ENCODE data around the gene AGTPBP1.

DNA sequence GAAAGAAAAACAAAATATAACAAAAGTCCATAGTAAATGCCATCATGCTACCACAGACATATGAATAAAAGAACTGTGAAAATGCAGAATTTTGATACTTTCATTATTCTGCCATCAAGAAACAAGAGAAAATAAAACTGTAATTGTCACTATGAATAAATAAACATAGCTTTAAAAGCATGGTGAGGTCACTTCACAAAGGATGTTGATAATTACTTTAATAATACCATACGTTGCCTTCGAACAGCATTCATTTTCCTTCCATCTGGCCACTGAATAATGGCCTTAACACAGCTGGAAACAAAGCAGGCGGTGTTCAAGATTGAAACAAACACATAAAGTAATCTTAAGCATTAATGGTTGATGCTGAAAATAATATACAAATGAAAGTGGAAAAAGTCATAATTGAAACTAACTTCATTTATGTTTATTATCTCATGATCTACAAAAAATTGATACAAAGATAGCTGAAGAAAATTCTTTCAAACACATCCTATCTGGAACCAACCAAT, 102.0 kb downstream of the AGTPBP1 start:
- TF ChIP-seq, protein P1, sequence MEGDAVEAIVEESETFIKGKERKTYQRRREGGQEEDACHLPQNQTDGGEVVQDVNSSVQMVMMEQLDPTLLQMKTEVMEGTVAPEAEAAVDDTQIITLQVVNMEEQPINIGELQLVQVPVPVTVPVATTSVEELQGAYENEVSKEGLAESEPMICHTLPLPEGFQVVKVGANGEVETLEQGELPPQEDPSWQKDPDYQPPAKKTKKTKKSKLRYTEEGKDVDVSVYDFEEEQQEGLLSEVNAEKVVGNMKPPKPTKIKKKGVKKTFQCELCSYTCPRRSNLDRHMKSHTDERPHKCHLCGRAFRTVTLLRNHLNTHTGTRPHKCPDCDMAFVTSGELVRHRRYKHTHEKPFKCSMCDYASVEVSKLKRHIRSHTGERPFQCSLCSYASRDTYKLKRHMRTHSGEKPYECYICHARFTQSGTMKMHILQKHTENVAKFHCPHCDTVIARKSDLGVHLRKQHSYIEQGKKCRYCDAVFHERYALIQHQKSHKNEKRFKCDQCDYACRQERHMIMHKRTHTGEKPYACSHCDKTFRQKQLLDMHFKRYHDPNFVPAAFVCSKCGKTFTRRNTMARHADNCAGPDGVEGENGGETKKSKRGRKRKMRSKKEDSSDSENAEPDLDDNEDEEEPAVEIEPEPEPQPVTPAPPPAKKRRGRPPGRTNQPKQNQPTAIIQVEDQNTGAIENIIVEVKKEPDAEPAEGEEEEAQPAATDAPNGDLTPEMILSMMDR (IDR thresholded peaks at IDR 0.05; ENCODE audit: low read depth, low read length), result no peak
- TF ChIP-seq EZH2phosphoT487 (IDR thresholded peaks at IDR 0.05; ENCODE audit: low read depth), result no peak

Data from OCI-LY3 (cell line).